ENCODE data around the gene MRPL22.

- TF ChIP-seq CTCF (IDR thresholded peaks at IDR 0.05) (no peak), POLR2A (IDR thresholded peaks at IDR 0.05) (no peak)
Measured at GRCh38 chr5:154989626-154990025, 48.8 kb downstream of the MRPL22 start.
